ENCODE data around the gene UST. TPM values are rescaled to one million over a fixed set of nuclear protein-coding genes. Genes with fewer than 3 reads are reported as not detected.
A peak's percentile ranks its signal among the peaks of the same experiment; 100 is the strongest.

UST gene
- total and polyA plus RNA-seq, 2 donors (not counting 1 experiment from before 2014, with no cell fraction given): 7.3 to 16.9 TPM

DNA sequence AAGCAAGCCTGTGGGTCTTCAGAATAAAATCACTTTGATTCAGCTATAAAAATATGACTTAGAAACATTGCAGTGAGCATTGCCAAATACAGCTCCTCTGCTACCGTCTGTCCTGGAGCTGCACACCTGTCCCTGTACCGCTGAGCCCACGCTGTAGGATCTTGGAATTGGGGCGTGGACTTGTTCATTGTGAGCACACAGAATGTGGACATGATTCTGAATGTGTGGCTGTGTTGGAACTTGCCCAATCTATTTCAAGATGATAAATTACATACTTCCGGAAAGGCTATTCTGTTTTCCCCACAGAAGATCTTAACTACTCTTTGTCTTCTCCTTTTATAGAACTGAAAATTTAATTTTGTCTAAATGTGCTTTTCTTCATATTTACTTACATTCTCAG is 107.3 kb downstream of the UST start:
- H3K4me3 Mint-ChIP-seq: peak overlapping the region; percentile 55
- ChIA-PET POLR2A (no interaction called here), CTCF (no interaction called here)
- no peak overlapping the region for H3K27ac Mint-ChIP-seq
- intact Hi-C loops (cut with micrococcal nuclease): no loop called here
- H3K4me1 Mint-ChIP-seq: peaks cover 64% of the 10 kb centered on the region
- TF ChIP-seq, protein P1, sequence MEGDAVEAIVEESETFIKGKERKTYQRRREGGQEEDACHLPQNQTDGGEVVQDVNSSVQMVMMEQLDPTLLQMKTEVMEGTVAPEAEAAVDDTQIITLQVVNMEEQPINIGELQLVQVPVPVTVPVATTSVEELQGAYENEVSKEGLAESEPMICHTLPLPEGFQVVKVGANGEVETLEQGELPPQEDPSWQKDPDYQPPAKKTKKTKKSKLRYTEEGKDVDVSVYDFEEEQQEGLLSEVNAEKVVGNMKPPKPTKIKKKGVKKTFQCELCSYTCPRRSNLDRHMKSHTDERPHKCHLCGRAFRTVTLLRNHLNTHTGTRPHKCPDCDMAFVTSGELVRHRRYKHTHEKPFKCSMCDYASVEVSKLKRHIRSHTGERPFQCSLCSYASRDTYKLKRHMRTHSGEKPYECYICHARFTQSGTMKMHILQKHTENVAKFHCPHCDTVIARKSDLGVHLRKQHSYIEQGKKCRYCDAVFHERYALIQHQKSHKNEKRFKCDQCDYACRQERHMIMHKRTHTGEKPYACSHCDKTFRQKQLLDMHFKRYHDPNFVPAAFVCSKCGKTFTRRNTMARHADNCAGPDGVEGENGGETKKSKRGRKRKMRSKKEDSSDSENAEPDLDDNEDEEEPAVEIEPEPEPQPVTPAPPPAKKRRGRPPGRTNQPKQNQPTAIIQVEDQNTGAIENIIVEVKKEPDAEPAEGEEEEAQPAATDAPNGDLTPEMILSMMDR (IDR thresholded peaks at IDR 0.05): no peak
- TF ChIP-seq EZH2 (IDR thresholded peaks at IDR 0.05; ENCODE audit: borderline replicate concordance, insufficient read depth, low read depth, low read length, poor library complexity, severe bottlenecking): no peak
- H3K27me3 Mint-ChIP-seq: no peaks in the 10 kb centered on the region
- no peak for DNase-seq
- H2AFZ ChIP-seq (ENCODE audit: insufficient read depth, low read depth, low read length, poor library complexity, severe bottlenecking): no peak overlapping the region
- ATAC-seq (ENCODE audit: low read depth): no peak
- 14% methylated on average over 1 of the region's 5 CpGs for WGBS (ENCODE audit: insufficient coverage)
- no peak overlapping the region for H3K4me3 ChIP-seq (ENCODE audit: control extremely low read depth in 1 of 5, extremely low read depth in 1 of 5, insufficient read depth in 1 of 5, low read depth in 2 of 5, low read length in 4 of 5)
- H3K36me3 ChIP-seq (replicated peaks in 1 of 2; ENCODE audit: control extremely low read depth in 1 of 2, control insufficient read depth in 1 of 2, extremely low read depth in 1 of 2, insufficient read depth in 2 of 2, low read length in 1 of 2): no peaks in the 10 kb centered on the region
- H3K9ac ChIP-seq (ENCODE audit: low read length): no peak overlapping the region
- peaks cover 23 to 36% of the 10 kb centered on the region in 2 donors for H3K4me1 ChIP-seq (ENCODE audit: control insufficient read depth in 2 of 2, insufficient read depth in 2 of 2, low read length in 2 of 2)
- H3K27me3 ChIP-seq (replicated peaks in 1 of 4; ENCODE audit: control extremely low read depth in 1 of 4, control insufficient read depth in 3 of 4, insufficient read depth in 4 of 4, low read length in 3 of 4): no peaks in the 10 kb centered on the region
- H3K9me3 Mint-ChIP-seq (ENCODE audit: insufficient read depth): no peaks in the 10 kb centered on the region
- no peaks in the 10 kb centered on the region for H3K9me3 ChIP-seq (ENCODE audit: control extremely low read depth in 1 of 3, control insufficient read depth in 2 of 3, insufficient read depth in 1 of 3, low read length in 2 of 3)
- H3K79me2 ChIP-seq (ENCODE audit: control insufficient read depth, insufficient read depth, low read length): peaks cover 82% of the 10 kb centered on the region
- H3K4me2 ChIP-seq (replicated peaks; ENCODE audit: low read depth, low read length, poor library complexity, severe bottlenecking): peak overlapping the region; percentile 28
- no peak overlapping the region for H3K27ac ChIP-seq (ENCODE audit: low read length in 2 of 2)
- H4K20me1 ChIP-seq (ENCODE audit: control insufficient read depth, insufficient read depth, low read length, poor library complexity, severe bottlenecking): peaks cover 24% of the 10 kb centered on the region

DNA sequence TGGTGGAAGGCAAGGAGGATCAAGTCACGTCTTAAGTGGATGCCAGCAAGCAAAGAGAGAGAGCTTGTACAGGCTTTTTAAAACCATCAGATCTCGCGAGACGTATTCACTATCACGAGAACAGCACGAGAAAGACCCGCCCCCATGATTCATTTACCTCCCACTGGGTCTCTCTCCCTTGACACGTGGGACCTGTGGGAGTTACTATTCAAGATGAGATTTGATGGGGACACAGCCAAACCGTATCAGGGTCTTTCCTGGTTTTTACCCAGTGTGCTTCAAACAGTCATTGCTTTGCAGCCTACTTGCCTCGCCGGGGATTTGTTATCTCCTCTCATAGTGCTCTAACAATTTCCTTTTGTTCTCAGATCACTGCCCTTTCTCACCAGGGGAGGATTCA is 108.2 kb downstream of the UST start:
- no peak overlapping the region for H2AFZ ChIP-seq (ENCODE audit: insufficient read depth, low read depth, low read length, poor library complexity, severe bottlenecking)
- Mint-ChIP-seq H3K27me3 (no peaks in the 10 kb centered on the region), H3K9me3 (ENCODE audit: insufficient read depth) (no peaks in the 10 kb centered on the region), H3K27ac (no peak overlapping the region), H3K4me1 (peaks cover 64% of the 10 kb centered on the region), H3K4me3 (no peak overlapping the region)
- no peaks in the 10 kb centered on the region for H3K9me3 ChIP-seq (ENCODE audit: control extremely low read depth in 1 of 3, control insufficient read depth in 2 of 3, insufficient read depth in 1 of 3, low read length in 2 of 3)
- peaks cover 20% of the 10 kb centered on the region for H4K20me1 ChIP-seq (ENCODE audit: control insufficient read depth, insufficient read depth, low read length, poor library complexity, severe bottlenecking)
- no peak for ATAC-seq (ENCODE audit: low read depth)
- H3K4me2 ChIP-seq (replicated peaks; ENCODE audit: low read depth, low read length, poor library complexity, severe bottlenecking): no peak overlapping the region
- no peak for TF ChIP-seq EZH2 (IDR thresholded peaks at IDR 0.05; ENCODE audit: borderline replicate concordance, insufficient read depth, low read depth, low read length, poor library complexity, severe bottlenecking)
- H3K4me1 ChIP-seq (ENCODE audit: control insufficient read depth in 2 of 2, insufficient read depth in 2 of 2, low read length in 2 of 2): peaks cover 19 to 29% of the 10 kb centered on the region in 2 donors
- DNase-seq: no peak
- ChIA-PET CTCF (interaction anchor here (0.6 kb wide), 1 partner anchor 1687 kb away, joined by 5 read pairs; no protein-coding TSS in a partner anchor), POLR2A (no interaction called here)
- no peaks in the 10 kb centered on the region for H3K36me3 ChIP-seq (replicated peaks in 1 of 2; ENCODE audit: control extremely low read depth in 1 of 2, control insufficient read depth in 1 of 2, extremely low read depth in 1 of 2, insufficient read depth in 2 of 2, low read length in 1 of 2)
- H3K27ac ChIP-seq (ENCODE audit: low read length in 2 of 2): peak overlapping the region in 1 of 2 donors; percentile 29
- H3K27me3 ChIP-seq (replicated peaks in 1 of 4; ENCODE audit: control extremely low read depth in 1 of 4, control insufficient read depth in 3 of 4, insufficient read depth in 4 of 4, low read length in 3 of 4): no peaks in the 10 kb centered on the region
- H3K79me2 ChIP-seq (ENCODE audit: control insufficient read depth, insufficient read depth, low read length): peaks cover 74% of the 10 kb centered on the region
- intact Hi-C loops (cut with micrococcal nuclease): no loop called here
- no peak overlapping the region for H3K9ac ChIP-seq (ENCODE audit: low read length)
- no peak overlapping the region for H3K4me3 ChIP-seq (ENCODE audit: control extremely low read depth in 1 of 5, extremely low read depth in 1 of 5, insufficient read depth in 1 of 5, low read depth in 2 of 5, low read length in 4 of 5)
- 100% methylated on average over 1 of the region's 11 CpGs for WGBS (ENCODE audit: insufficient coverage)
